OCI-LY1 (cell line): ENCODE measurements around the gene SH3D21.

Source experiments
- H2AFZ ChIP-seq: fragments of 200-600 bp; sonication (generic), shearing (Covaris generic); 2 replicates; pipeline ENCODE4 v1.6.0; 2014; ENCODE audit warnings: antibody characterized with exemption, mild to moderate bottlenecking, low read length
- H3F3A ChIP-seq: fragments of 200-600 bp; sonication (generic), shearing (Covaris generic); 2 replicates; pipeline ENCODE4 v1.6.0; 2014; ENCODE audit warnings: mild to moderate bottlenecking, antibody characterized with exemption, low read length, moderate library complexity; ENCODE audit not compliant: insufficient read depth
- H3K27ac ChIP-seq: fragments of 200-600 bp; sonication (generic); 2 replicates; pipeline ENCODE4 v1.5.1; 2014; ENCODE audit warnings: low read length, mixed run types, mild to moderate bottlenecking, low read depth; ENCODE audit not compliant: poor library complexity, severe bottlenecking
- H3K27me3 ChIP-seq: fragments of 200-600 bp; sonication (generic); 2 replicates; pipeline ENCODE4 v1.6.0; 2014; ENCODE audit warnings: antibody characterized with exemption, mild to moderate bottlenecking, low read length, moderate library complexity; ENCODE audit not compliant: insufficient read depth
- H3K36me3 ChIP-seq: fragments of 200-600 bp; sonication (generic); 2 replicates; pipeline ENCODE4 v1.6.1; 2014; ENCODE audit warnings: mild to moderate bottlenecking, antibody characterized with exemption, low read length, moderate library complexity, mixed read lengths; ENCODE audit not compliant: insufficient read depth
- H3K4me1 ChIP-seq: fragments of 200-600 bp; sonication (generic); 2 replicates; pipeline ENCODE4 v1.5.1; 2014; ENCODE audit warnings: mild to moderate bottlenecking, low read length, moderate library complexity; ENCODE audit not compliant: insufficient read depth, severe bottlenecking
- H3K4me2 ChIP-seq: fragments of 200-600 bp; sonication (generic), shearing (Covaris generic); 2 replicates; pipeline ENCODE4 v1.6.1; 2014; ENCODE audit warnings: low read length
- H3K4me3 ChIP-seq: fragments of 200-600 bp; sonication (generic); 2 replicates; pipeline ENCODE4 v1.5.1; 2014; ENCODE audit warnings: low read length, low read depth, mild to moderate bottlenecking, mixed read lengths; ENCODE audit not compliant: poor library complexity, severe bottlenecking
- H3K79me2 ChIP-seq: fragments of 200-600 bp; shearing (Covaris generic); 2 replicates; pipeline ENCODE4 v1.6.1; 2016; ENCODE audit warnings: mixed run types, low read length, mixed read lengths; ENCODE audit not compliant: insufficient read depth
- H3K9ac ChIP-seq: fragments of 200-600 bp; sonication (generic), shearing (Covaris generic); 2 replicates; pipeline ENCODE4 v1.6.1; 2014; ENCODE audit warnings: mild to moderate bottlenecking, low read length, mixed read lengths
- H3K9me2 ChIP-seq: fragments of 200-600 bp; sonication (generic), shearing (Covaris generic); 2 replicates; pipeline ENCODE4 v1.6.1; 2014; ENCODE audit warnings: low read depth, mild to moderate bottlenecking, low read length, mixed read lengths
- H3K9me3 ChIP-seq: fragments of 200-600 bp; shearing (Covaris generic); 2 replicates; pipeline ENCODE4 v1.6.1; 2014; ENCODE audit warnings: low read length, mixed read lengths
- H4K20me1 ChIP-seq: fragments of 200-600 bp; sonication (generic), shearing (Covaris generic); 2 replicates; pipeline ENCODE4 v1.6.0; 2016; ENCODE audit warnings: mild to moderate bottlenecking, low read length; ENCODE audit not compliant: insufficient read depth
- CTCF ChIP-seq: fragments of 200-600 bp; sonication (generic), shearing (Covaris generic); IDR thresholded peaks from 2 replicates; pipeline ENCODE4 v1.5.1; 2017; ENCODE audit warnings: mild to moderate bottlenecking, antibody characterized with exemption, low read length, moderate library complexity, mixed read lengths
- EZH2 ChIP-seq: fragments of 200-600 bp; sonication (generic), shearing (Covaris generic); IDR thresholded peaks from 2 replicates; pipeline ENCODE4 v1.8.0; 2017; ENCODE audit warnings: borderline replicate concordance, mixed run types, mild to moderate bottlenecking, antibody characterized with exemption, low read length, moderate library complexity, mixed read lengths

Gene SH3D21

GRCh38 chr1:36258960-36259344, 47.2 kb upstream of the SH3D21 start:
- Histone ChIP-seq H3K27ac (peak overlapping the region; percentile 93), H3K36me3 (peaks cover 49% of the 10 kb centered on the region)

GRCh38 chr1:36268981-36269380, 37.2 kb upstream of the SH3D21 start:
- Histone ChIP-seq H3K79me2 (peaks cover 51% of the 10 kb centered on the region), H3K9ac (no peak overlapping the region)

More at GRCh38 chr1:36258960-36259344, 47.2 kb upstream of the SH3D21 start:
- TF ChIP-seq EZH2 (no peak), CTCF (no peak)
- Histone ChIP-seq H3F3A (peaks cover 10% of the 10 kb centered on the region; the same call in 1 of the 2 replicates), H3K9me3 (no peaks in the 10 kb centered on the region), H4K20me1 (no peaks in the 10 kb centered on the region), H3K9ac (peak overlapping the region; percentile 64), H3K4me2 (peak overlapping the region; percentile 69), H3K27me3 (no peaks in the 10 kb centered on the region), H3K4me3 (peak overlapping the region; percentile 56), H3K9me2 (no peaks in the 10 kb centered on the region), H3K4me1 (peaks cover 62% of the 10 kb centered on the region), H3K79me2 (peaks cover 51% of the 10 kb centered on the region), H2AFZ (no peak overlapping the region)

GRCh38 chr1:36269408-36269838, 36.7 kb upstream of the SH3D21 start:
- TF ChIP-seq CTCF (no peak), EZH2 (no peak)
- Histone ChIP-seq H3K79me2 (peaks cover 51% of the 10 kb centered on the region), H4K20me1 (no peaks in the 10 kb centered on the region), H3K4me3 (no peak overlapping the region), H3K9ac (no peak overlapping the region), H3K9me3 (no peaks in the 10 kb centered on the region), H3K9me2 (no peaks in the 10 kb centered on the region), H3K4me1 (no peaks in the 10 kb centered on the region), H3K27ac (no peak overlapping the region), H3F3A (no peaks in the 10 kb centered on the region), H3K4me2 (no peak overlapping the region), H2AFZ (no peak overlapping the region), H3K27me3 (no peaks in the 10 kb centered on the region), H3K36me3 (peaks cover 81% of the 10 kb centered on the region)

More at GRCh38 chr1:36268981-36269380, 37.2 kb upstream of the SH3D21 start:
- Histone ChIP-seq H3F3A (no peaks in the 10 kb centered on the region), H3K4me2 (no peak overlapping the region), H3K36me3 (peaks cover 81% of the 10 kb centered on the region), H4K20me1 (no peaks in the 10 kb centered on the region), H2AFZ (no peak overlapping the region), H3K27me3 (no peaks in the 10 kb centered on the region), H3K4me3 (no peak overlapping the region), H3K9me2 (no peaks in the 10 kb centered on the region), H3K27ac (no peak overlapping the region), H3K9me3 (no peaks in the 10 kb centered on the region), H3K4me1 (no peaks in the 10 kb centered on the region)
- TF ChIP-seq CTCF (no peak), EZH2 (no peak)
